Fibroblast of lung (primary cell): Measurements from ENCODE around the gene PSMC3IP. TPM values are rescaled to one million over a fixed set of nuclear protein-coding genes. Genes with fewer than 3 reads are reported as not detected.
"Not testable (repeated sequence)": the region's sequence is repeated elsewhere in the genome, so short reads cannot be mapped to it uniquely, and the experiment has no call there.

ENCODE experiments used
- DNase-seq, 2 donors: peaks; one replicate each; pipeline versions ENCODE4 v3.0.0 to v3.0.0-alpha.2; 2010; ENCODE audit warnings: low read depth in 2 of 2
- H2AFZ ChIP-seq: 2 replicates; pipeline ENCODE4 v1.5.1; 2012; ENCODE audit warnings: low read length, control low read depth, inconsistent platforms
- H3K27ac ChIP-seq: 2 replicates; pipeline ENCODE4 v1.5.1; 2011; ENCODE audit warnings: low read length, control low read depth; ENCODE audit not compliant: insufficient read depth
- H3K27me3 ChIP-seq: 2 replicates; pipeline ENCODE4 v1.5.1; 2011; ENCODE audit warnings: mild to moderate bottlenecking, low read length; ENCODE audit not compliant: control insufficient read depth, insufficient read depth
- H3K36me3 ChIP-seq: 2 replicates; pipeline ENCODE4 v1.5.1; 2011; ENCODE audit warnings: low read length; ENCODE audit not compliant: control insufficient read depth, insufficient read depth
- H3K4me1 ChIP-seq: 2 replicates; pipeline ENCODE4 v1.5.1; 2011; ENCODE audit warnings: low read length; ENCODE audit not compliant: control insufficient read depth, insufficient read depth; ENCODE audit errors: extremely low read depth
- H3K4me2 ChIP-seq: 2 replicates; pipeline ENCODE4 v1.5.1; 2011; ENCODE audit warnings: low read length, control low read depth; ENCODE audit not compliant: insufficient read depth; ENCODE audit errors: extremely low read depth
- H3K4me3 ChIP-seq, 4 experiments: fragments of 200-600 bp in 1 of 4; sonication (generic) in 1 of 4; replicated peaks in 1 of 4; 2 replicates each; pipeline ENCODE4 v1.5.1; 2011 to 2016; ENCODE audit warnings: low read length in 4 of 4, low read depth in 3 of 4, mild to moderate bottlenecking in 3 of 4, control low read depth in 2 of 4, inconsistent platforms in 1 of 4, mixed read lengths in 1 of 4; ENCODE audit not compliant: insufficient read depth in 1 of 4; ENCODE audit errors: control extremely low read depth in 1 of 4
- H3K79me2 ChIP-seq: 2 replicates; pipeline ENCODE4 v1.5.1; 2012; ENCODE audit warnings: mild to moderate bottlenecking, low read length, inconsistent platforms; ENCODE audit not compliant: control insufficient read depth, insufficient read depth
- H3K9ac ChIP-seq: 2 replicates; pipeline ENCODE4 v1.5.1; 2011; ENCODE audit warnings: mild to moderate bottlenecking, low read length, control low read depth; ENCODE audit not compliant: insufficient read depth
- H3K9me3 ChIP-seq: 2 replicates; pipeline ENCODE4 v1.5.1; 2012; ENCODE audit warnings: low read depth, low read length; ENCODE audit not compliant: control insufficient read depth, insufficient read depth
- H4K20me1 ChIP-seq: 2 replicates; pipeline ENCODE4 v1.5.1; 2011; ENCODE audit warnings: low read length; ENCODE audit not compliant: control insufficient read depth, insufficient read depth; ENCODE audit errors: extremely low read depth
- CTCF ChIP-seq, 2 donors: IDR thresholded peaks in 1 of 2; conservative IDR thresholded peaks in 1 of 2; 1 replicate in 1 of 2; 2 replicates in 1 of 2; pipeline ENCODE4 v1.5.1; 2011 to 2012; ENCODE audit warnings: low read length in 2 of 2, control low read depth in 1 of 2, inconsistent platforms in 1 of 2, low read depth in 1 of 2, mild to moderate bottlenecking in 1 of 2
- EZH2 ChIP-seq: IDR thresholded peaks from 2 replicates; pipeline ENCODE4 v1.5.1; 2012; ENCODE audit warnings: low read length, control low read depth, mild to moderate bottlenecking; ENCODE audit errors: missing control alignments
- polyA plus RNA-seq, 2 donors: library from polyadenylated mRNA; depleted of rRNA in 1 of 2; stranded (reverse) in 1 of 2; unstranded in 1 of 2; fragments of >200 nt; gene quantifications; 2 replicates each; pipeline ENCODE4 v1.2.1, GENCODE V29; 2011 to 2012; ENCODE audit warnings: missing spikeins in 1 of 2
- total RNA-seq: library from RNA; depleted of rRNA; stranded (reverse); fragments of >200 nt; gene quantifications from 2 replicates; pipeline ENCODE4 v1.2.1, GENCODE V29; 2014

Gene PSMC3IP
- total and polyA plus RNA-seq, 2 donors (not counting 1 experiment from before 2014, with no cell fraction given) = 4.6 to 8.0 TPM

GRCh38 chr17:42544874-42545283 is 32.6 kb downstream of the PSMC3IP start:
- no peak overlapping the region for H2AFZ ChIP-seq
- H3K4me1 ChIP-seq = no peaks in the 10 kb centered on the region
- no peaks in the 10 kb centered on the region for H3K27me3 ChIP-seq
- H3K9ac ChIP-seq = no peak overlapping the region
- no peak for TF ChIP-seq EZH2
- no peak for TF ChIP-seq CTCF (conservative IDR thresholded peaks at IDR 0.05 in 1 of 2, IDR thresholded peaks at IDR 0.05 in 1 of 2; ENCODE audit: low read depth in 1 of 2, low read length in 2 of 2)
- no peak overlapping the region for H3K27ac ChIP-seq
- DNase-seq = no peak
- H3K9me3 ChIP-seq = no peaks in the 10 kb centered on the region
- H3K4me3 ChIP-seq = no peak overlapping the region
- H3K4me2 ChIP-seq = no peak overlapping the region
- H3K79me2 ChIP-seq = no peaks in the 10 kb centered on the region
- no peaks in the 10 kb centered on the region for H4K20me1 ChIP-seq
- H3K36me3 ChIP-seq = peaks cover 13% of the 10 kb centered on the region

GRCh38 chr17:42543190-42544079 is 34.1 kb downstream of the PSMC3IP start:
- no peak overlapping the region for H3K27ac ChIP-seq
- H3K79me2 ChIP-seq = no peaks in the 10 kb centered on the region
- H3K36me3 ChIP-seq = peaks cover 20% of the 10 kb centered on the region
- H3K27me3 ChIP-seq = no peaks in the 10 kb centered on the region
- H3K9ac ChIP-seq = no peak overlapping the region
- no peaks in the 10 kb centered on the region for H3K4me1 ChIP-seq
- TF ChIP-seq CTCF (conservative IDR thresholded peaks at IDR 0.05 in 1 of 2, IDR thresholded peaks at IDR 0.05 in 1 of 2; ENCODE audit: low read depth in 1 of 2, low read length in 2 of 2) (no peak), EZH2 (no peak)
- no peak for DNase-seq
- no peak overlapping the region for H3K4me2 ChIP-seq
- H4K20me1 ChIP-seq = no peaks in the 10 kb centered on the region
- no peak overlapping the region for H3K4me3 ChIP-seq
- H3K9me3 ChIP-seq = no peaks in the 10 kb centered on the region
- H2AFZ ChIP-seq = no peak overlapping the region

- no peak for DNase-seq
- no peak overlapping the region for H3K4me3 ChIP-seq
- H3K4me1 ChIP-seq = peaks cover 9% of the 10 kb centered on the region
- no peak overlapping the region for H2AFZ ChIP-seq
- H3K9me3 ChIP-seq = no peaks in the 10 kb centered on the region
- H4K20me1 ChIP-seq = no peaks in the 10 kb centered on the region
- H3K27ac ChIP-seq = no peak overlapping the region
- TF ChIP-seq CTCF (conservative IDR thresholded peaks at IDR 0.05 in 1 of 2, IDR thresholded peaks at IDR 0.05 in 1 of 2; ENCODE audit: low read depth in 1 of 2, low read length in 2 of 2) = no peak
- TF ChIP-seq EZH2 = no peak
- H3K9ac ChIP-seq = no peak overlapping the region
- peaks cover 9% of the 10 kb centered on the region for H3K79me2 ChIP-seq
- H3K36me3 ChIP-seq = peaks cover 24% of the 10 kb centered on the region
- no peak overlapping the region for H3K4me2 ChIP-seq
- H3K27me3 ChIP-seq = no peaks in the 10 kb centered on the region
Observed at GRCh38 chr17:42541041-42541833, 36.3 kb downstream of the PSMC3IP start.

- H3K79me2 ChIP-seq, H3K9me3 ChIP-seq, H2AFZ ChIP-seq, H4K20me1 ChIP-seq, H3K4me3 ChIP-seq, H3K4me2 ChIP-seq, H3K9ac ChIP-seq, H3K27me3 ChIP-seq, H3K27ac ChIP-seq, DNase-seq: not testable (repeated sequence)
- Histone ChIP-seq H3K36me3 (peaks cover 24% of the 10 kb centered on the region), H3K4me1 (peaks cover 11% of the 10 kb centered on the region)
Observed at GRCh38 chr17:42540558-42540957, 37.0 kb downstream of the PSMC3IP start.
